ENCODE results near the gene MLN. TPM values are rescaled to one million over a fixed set of nuclear protein-coding genes. Genes with fewer than 3 reads are reported as not detected.
A peak's percentile ranks its signal among the peaks of the same experiment; 100 is the strongest.

Gene MLN
- total RNA-seq, 4 donors from 2014 or later = not detected

- H3K27me3 ChIP-seq = no peaks in the 10 kb centered on the region
- H3K36me3 ChIP-seq = no peaks in the 10 kb centered on the region
- H3K4me3 ChIP-seq = no peak overlapping the region
Measured at GRCh38 chr6:33794910-33795623, 8.7 kb downstream of the MLN start.

GRCh38 chr6:33792981-33793380 is 10.8 kb downstream of the MLN start:
- TF ChIP-seq POLR2A (IDR thresholded peaks at IDR 0.05) = no peak
- TF ChIP-seq CTCF (IDR thresholded peaks at IDR 0.05) = no peak
- DNase-seq = no peak
- peaks cover 0 to 9% (median under 1%) of the 10 kb centered on the region in 4 donors for H3K4me1 ChIP-seq

More at GRCh38 chr6:33794910-33795623, 8.7 kb downstream of the MLN start:
- Histone ChIP-seq H3K27ac (peak overlapping the region in 1 of 4 donors; percentile 7), H3K9me3 (no peaks in the 10 kb centered on the region), H3K4me1 (peaks cover 0 to 9% (median 0%) of the 10 kb centered on the region in 4 donors)
- TF ChIP-seq POLR2A (IDR thresholded peaks at IDR 0.05) (no peak), CTCF (IDR thresholded peaks at IDR 0.05) (peak in 3 of 6 experiments; percentile 47 to 55 (median 49))
- DNase-seq = peak in 1 of 3 donors; percentile 61

GRCh38 chr6:33791620-33792019 is 12.2 kb downstream of the MLN start:
- Histone ChIP-seq H3K9me3 (no peaks in the 10 kb centered on the region), H3K36me3 (no peaks in the 10 kb centered on the region), H3K4me1 (peaks cover 0 to 23% (median 11%) of the 10 kb centered on the region in 4 donors), H3K27ac (no peak overlapping the region), H3K4me3 (no peak overlapping the region), H3K27me3 (no peaks in the 10 kb centered on the region)
- TF ChIP-seq POLR2A (IDR thresholded peaks at IDR 0.05) (no peak), CTCF (IDR thresholded peaks at IDR 0.05) (no peak)
- no peak for DNase-seq

More at GRCh38 chr6:33792981-33793380, 10.8 kb downstream of the MLN start:
- no peaks in the 10 kb centered on the region for H3K27me3 ChIP-seq
- H3K4me3 ChIP-seq = no peak overlapping the region
- H3K9me3 ChIP-seq = no peaks in the 10 kb centered on the region
- no peaks in the 10 kb centered on the region for H3K36me3 ChIP-seq
- H3K27ac ChIP-seq = no peak overlapping the region

DNA sequence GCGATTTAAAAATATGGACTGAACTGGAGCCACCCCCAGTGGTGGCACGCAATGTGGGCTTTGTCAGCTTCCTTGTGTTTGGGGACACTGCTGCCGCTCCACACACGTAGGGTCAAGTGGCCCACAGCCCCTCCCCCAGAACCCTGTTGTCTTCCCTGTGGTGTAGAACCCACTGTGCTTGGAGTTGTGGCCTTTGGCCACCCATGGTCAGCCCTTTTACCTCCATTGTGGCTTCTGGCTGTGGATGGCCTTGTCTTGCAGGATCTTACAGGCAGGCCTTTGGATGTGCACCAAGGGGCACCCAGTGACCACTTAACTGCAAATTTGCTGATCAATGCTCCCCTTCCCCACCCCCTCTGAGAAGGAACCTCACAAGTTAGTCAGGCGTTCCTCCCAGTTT is 12.9 kb downstream of the MLN start:
- no peaks in the 10 kb centered on the region for H3K9me3 ChIP-seq
- TF ChIP-seq CTCF (IDR thresholded peaks at IDR 0.05) = no peak
- no peak for TF ChIP-seq POLR2A (IDR thresholded peaks at IDR 0.05)
- H3K27me3 ChIP-seq = no peaks in the 10 kb centered on the region
- H3K4me1 ChIP-seq = peaks cover 0 to 30% (median 13%) of the 10 kb centered on the region in 4 donors
- DNase-seq = no peak
- no peaks in the 10 kb centered on the region for H3K36me3 ChIP-seq
- H3K27ac ChIP-seq = no peak overlapping the region
- H3K4me3 ChIP-seq = no peak overlapping the region

- no peaks in the 10 kb centered on the region for H3K36me3 ChIP-seq
- H3K27ac ChIP-seq = no peak overlapping the region
- no peaks in the 10 kb centered on the region for H3K27me3 ChIP-seq
- TF ChIP-seq POLR2A (IDR thresholded peaks at IDR 0.05) (no peak), CTCF (IDR thresholded peaks at IDR 0.05) (no peak)
- DNase-seq = no peak
- peaks cover 0 to 34% (median 13%) of the 10 kb centered on the region in 4 donors for H3K4me1 ChIP-seq
- no peaks in the 10 kb centered on the region for H3K9me3 ChIP-seq
- no peak overlapping the region for H3K4me3 ChIP-seq
Measured at GRCh38 chr6:33790379-33790778, 13.4 kb downstream of the MLN start.

Measured in Peyer's patch (tissue), 4 donors.